ENCODE measurements around the gene PTPRT. TPM values are rescaled to one million over a fixed set of nuclear protein-coding genes. Genes with fewer than 3 reads are reported as not detected.

PTPRT gene
- total and polyA plus RNA-seq, 2 experiments from 2014 or later: not detected

DNA sequence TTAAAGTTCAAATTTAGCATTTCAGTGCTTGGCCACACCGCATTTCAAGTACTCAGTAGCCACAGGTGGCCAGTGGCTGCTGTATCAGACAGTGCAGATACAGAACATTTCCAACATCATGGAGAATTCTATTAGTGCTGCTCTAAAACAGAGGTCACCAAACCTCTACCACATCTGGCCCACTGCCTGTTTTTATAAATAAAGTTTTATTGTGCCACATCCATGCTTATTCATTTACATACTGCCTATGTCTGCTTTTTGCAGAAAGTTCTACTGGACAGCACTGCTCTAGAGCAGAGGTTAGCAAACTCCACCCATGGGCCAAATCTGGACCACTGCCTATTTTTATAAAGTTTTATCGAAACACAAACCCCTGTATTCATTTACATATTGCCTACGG is 3.7 kb upstream of the PTPRT start:
- ATAC-seq (no peak), DNase-seq (ENCODE audit: low spot score) (no peak)
- Histone ChIP-seq H4K20me1 (replicated peaks; ENCODE audit: insufficient read depth) (no peaks in the 10 kb centered on the region), H3K79me2 (replicated peaks; ENCODE audit: insufficient read depth) (no peaks in the 10 kb centered on the region), H3K36me3 (ENCODE audit: insufficient read depth) (no peaks in the 10 kb centered on the region), H3K4me1 (ENCODE audit: insufficient read depth) (no peaks in the 10 kb centered on the region), H3K27ac (ENCODE audit: low read depth) (no peak overlapping the region), H3K9me2 (ENCODE audit: insufficient read depth) (no peaks in the 10 kb centered on the region), H2AFZ (no peak overlapping the region), H3F3A (replicated peaks; ENCODE audit: low read depth) (no peaks in the 10 kb centered on the region), H3K4me2 (no peak overlapping the region), H3K4me3 (no peak overlapping the region), H3K27me3 (ENCODE audit: insufficient read depth) (peaks cover 35% of the 10 kb centered on the region)
- peaks cover 2% of the 10 kb centered on the region; the same call in 2 of the 3 replicates for H3K4me1 Mint-ChIP-seq
- H3K27me3 Mint-ChIP-seq (ENCODE audit: insufficient read depth, low read depth, poor library complexity): peaks cover 14% of the 10 kb centered on the region
- TF ChIP-seq EZH2phosphoT487 (IDR thresholded peaks at IDR 0.05; ENCODE audit: unreplicated experiment): no peak
- no peak for TF ChIP-seq NANOG (IDR thresholded peaks at IDR 0.05; ENCODE audit: borderline replicate concordance)
- H3K27ac Mint-ChIP-seq: no peak overlapping the region
- H3K4me3 Mint-ChIP-seq: no peak overlapping the region
- peaks cover 85% of the 10 kb centered on the region for H3K9me3 Mint-ChIP-seq
- peaks cover 19% of the 10 kb centered on the region; the same call in 2 of the 3 replicates for H3K36me3 Mint-ChIP-seq (ENCODE audit: low read depth)

DNA sequence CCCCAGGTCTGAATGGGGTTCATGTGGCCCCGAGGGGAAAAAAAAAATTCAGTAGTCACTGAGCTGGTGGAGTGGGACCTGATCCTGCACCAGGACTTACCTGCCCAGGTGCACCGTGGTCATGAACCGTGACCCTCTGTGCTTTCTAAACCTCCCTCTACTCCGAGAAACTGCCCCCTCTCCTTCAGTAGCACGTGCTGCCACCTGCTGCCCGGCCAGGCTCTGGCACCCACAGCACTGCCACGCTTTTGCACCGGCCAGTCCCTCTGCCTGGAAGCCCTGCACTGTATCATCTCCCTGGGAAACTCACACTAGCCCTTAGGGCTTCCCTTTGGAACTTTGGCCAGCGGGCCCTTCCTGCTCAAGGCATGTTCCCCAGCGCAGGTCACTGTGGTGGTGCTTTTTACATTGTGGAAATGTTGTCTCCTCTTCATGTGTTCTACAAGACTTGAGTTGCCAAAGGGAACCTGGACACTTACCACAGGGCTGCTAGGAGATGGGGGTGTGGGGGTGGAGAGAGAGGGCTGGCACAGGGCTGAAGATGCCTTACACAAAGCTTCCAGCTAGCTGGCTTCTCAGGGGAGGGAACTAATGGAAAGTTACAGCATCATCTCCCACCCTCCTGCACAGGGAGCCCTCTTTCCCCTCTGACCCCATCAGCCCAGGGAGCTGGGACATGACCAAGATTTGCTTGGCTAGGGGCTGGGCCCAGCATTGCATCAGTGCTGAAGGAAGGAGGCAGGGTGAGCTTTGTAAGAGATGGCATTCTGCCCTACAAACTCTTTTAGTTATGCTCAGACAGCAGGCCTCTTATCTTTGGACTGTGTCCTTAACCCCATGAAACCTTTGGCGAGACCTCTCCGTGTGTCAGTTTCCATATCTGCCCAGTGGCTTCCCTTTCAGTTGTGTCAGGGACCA is 2.5 kb upstream of the PTPRT start:
- no peak overlapping the region for H2AFZ ChIP-seq
- H3K36me3 ChIP-seq (ENCODE audit: insufficient read depth): no peaks in the 10 kb centered on the region
- H3F3A ChIP-seq (replicated peaks; ENCODE audit: low read depth): no peaks in the 10 kb centered on the region
- peaks cover 41% of the 10 kb centered on the region for H3K27me3 ChIP-seq (ENCODE audit: insufficient read depth)
- H3K4me3 ChIP-seq: no peak overlapping the region
- no peaks in the 10 kb centered on the region for H3K4me1 ChIP-seq (ENCODE audit: insufficient read depth)
- no peak overlapping the region for H3K4me2 ChIP-seq
- ATAC-seq (peak; percentile 67), DNase-seq (ENCODE audit: low spot score) (peak; percentile 43)
- Mint-ChIP-seq H3K9me3 (peaks cover 87% of the 10 kb centered on the region), H3K36me3 (ENCODE audit: low read depth) (peaks cover 20% of the 10 kb centered on the region; the same call in 2 of the 3 replicates), H3K4me3 (no peak overlapping the region), H3K4me1 (no peaks in the 10 kb centered on the region; the same call in 2 of the 3 replicates), H3K27ac (no peak overlapping the region), H3K27me3 (ENCODE audit: insufficient read depth, low read depth, poor library complexity) (peaks cover 22% of the 10 kb centered on the region)
- TF ChIP-seq, protein P1, sequence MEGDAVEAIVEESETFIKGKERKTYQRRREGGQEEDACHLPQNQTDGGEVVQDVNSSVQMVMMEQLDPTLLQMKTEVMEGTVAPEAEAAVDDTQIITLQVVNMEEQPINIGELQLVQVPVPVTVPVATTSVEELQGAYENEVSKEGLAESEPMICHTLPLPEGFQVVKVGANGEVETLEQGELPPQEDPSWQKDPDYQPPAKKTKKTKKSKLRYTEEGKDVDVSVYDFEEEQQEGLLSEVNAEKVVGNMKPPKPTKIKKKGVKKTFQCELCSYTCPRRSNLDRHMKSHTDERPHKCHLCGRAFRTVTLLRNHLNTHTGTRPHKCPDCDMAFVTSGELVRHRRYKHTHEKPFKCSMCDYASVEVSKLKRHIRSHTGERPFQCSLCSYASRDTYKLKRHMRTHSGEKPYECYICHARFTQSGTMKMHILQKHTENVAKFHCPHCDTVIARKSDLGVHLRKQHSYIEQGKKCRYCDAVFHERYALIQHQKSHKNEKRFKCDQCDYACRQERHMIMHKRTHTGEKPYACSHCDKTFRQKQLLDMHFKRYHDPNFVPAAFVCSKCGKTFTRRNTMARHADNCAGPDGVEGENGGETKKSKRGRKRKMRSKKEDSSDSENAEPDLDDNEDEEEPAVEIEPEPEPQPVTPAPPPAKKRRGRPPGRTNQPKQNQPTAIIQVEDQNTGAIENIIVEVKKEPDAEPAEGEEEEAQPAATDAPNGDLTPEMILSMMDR (conservative IDR thresholded peaks at IDR 0.05; ENCODE audit: low read depth in 2 of 2): peak; percentile 37 to 56
- TF ChIP-seq STAT1 (IDR thresholded peaks at IDR 0.05; ENCODE audit: unreplicated experiment): no peak
- H3K9me2 ChIP-seq (ENCODE audit: insufficient read depth): no peaks in the 10 kb centered on the region
- no peak overlapping the region for H3K27ac ChIP-seq (ENCODE audit: low read depth)
- H3K79me2 ChIP-seq (replicated peaks; ENCODE audit: insufficient read depth): no peaks in the 10 kb centered on the region
- no peaks in the 10 kb centered on the region for H4K20me1 ChIP-seq (replicated peaks; ENCODE audit: insufficient read depth)

GRCh38 chr20:43191143-43191542 is 1.4 kb upstream of the PTPRT start:
- no peak overlapping the region for H3K4me3 Mint-ChIP-seq
- Histone ChIP-seq H3K27me3 (ENCODE audit: insufficient read depth) (peaks cover 41% of the 10 kb centered on the region), H3K4me1 (ENCODE audit: insufficient read depth) (no peaks in the 10 kb centered on the region)

More at GRCh38 chr20:43191143-43191542, 1.4 kb upstream of the PTPRT start:
- TF ChIP-seq POLR2AphosphoS5 (IDR thresholded peaks at IDR 0.05; ENCODE audit: low read depth) (no peak), NANOG (IDR thresholded peaks at IDR 0.05; ENCODE audit: borderline replicate concordance) (no peak), ZNF114 (CRISPR knock-in tag; IDR thresholded peaks at IDR 0.05) (no peak), EZH2 (IDR thresholded peaks at IDR 0.05; ENCODE audit: low read depth, unreplicated experiment) (no peak), ETS1 (IDR thresholded peaks at IDR 0.05) (no peak)
- TF ChIP-seq, protein P2, sequence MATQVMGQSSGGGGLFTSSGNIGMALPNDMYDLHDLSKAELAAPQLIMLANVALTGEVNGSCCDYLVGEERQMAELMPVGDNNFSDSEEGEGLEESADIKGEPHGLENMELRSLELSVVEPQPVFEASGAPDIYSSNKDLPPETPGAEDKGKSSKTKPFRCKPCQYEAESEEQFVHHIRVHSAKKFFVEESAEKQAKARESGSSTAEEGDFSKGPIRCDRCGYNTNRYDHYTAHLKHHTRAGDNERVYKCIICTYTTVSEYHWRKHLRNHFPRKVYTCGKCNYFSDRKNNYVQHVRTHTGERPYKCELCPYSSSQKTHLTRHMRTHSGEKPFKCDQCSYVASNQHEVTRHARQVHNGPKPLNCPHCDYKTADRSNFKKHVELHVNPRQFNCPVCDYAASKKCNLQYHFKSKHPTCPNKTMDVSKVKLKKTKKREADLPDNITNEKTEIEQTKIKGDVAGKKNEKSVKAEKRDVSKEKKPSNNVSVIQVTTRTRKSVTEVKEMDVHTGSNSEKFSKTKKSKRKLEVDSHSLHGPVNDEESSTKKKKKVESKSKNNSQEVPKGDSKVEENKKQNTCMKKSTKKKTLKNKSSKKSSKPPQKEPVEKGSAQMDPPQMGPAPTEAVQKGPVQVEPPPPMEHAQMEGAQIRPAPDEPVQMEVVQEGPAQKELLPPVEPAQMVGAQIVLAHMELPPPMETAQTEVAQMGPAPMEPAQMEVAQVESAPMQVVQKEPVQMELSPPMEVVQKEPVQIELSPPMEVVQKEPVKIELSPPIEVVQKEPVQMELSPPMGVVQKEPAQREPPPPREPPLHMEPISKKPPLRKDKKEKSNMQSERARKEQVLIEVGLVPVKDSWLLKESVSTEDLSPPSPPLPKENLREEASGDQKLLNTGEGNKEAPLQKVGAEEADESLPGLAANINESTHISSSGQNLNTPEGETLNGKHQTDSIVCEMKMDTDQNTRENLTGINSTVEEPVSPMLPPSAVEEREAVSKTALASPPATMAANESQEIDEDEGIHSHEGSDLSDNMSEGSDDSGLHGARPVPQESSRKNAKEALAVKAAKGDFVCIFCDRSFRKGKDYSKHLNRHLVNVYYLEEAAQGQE (IDR thresholded peaks at IDR 0.05; ENCODE audit: unreplicated experiment): no peak
- TF ChIP-seq, protein P1 (conservative IDR thresholded peaks at IDR 0.05; ENCODE audit: low read depth in 2 of 2): no peak
- no peak overlapping the region for H3K4me3 ChIP-seq
- peaks cover 14% of the 10 kb centered on the region; the same call in 2 of the 3 replicates for H3K36me3 Mint-ChIP-seq (ENCODE audit: low read depth)
- no peak for DNase-seq (ENCODE audit: low spot score)
- no peak overlapping the region for H3K27ac ChIP-seq (ENCODE audit: low read depth)
- no peaks in the 10 kb centered on the region for H3K79me2 ChIP-seq (replicated peaks; ENCODE audit: insufficient read depth)
- H3K9me2 ChIP-seq (ENCODE audit: insufficient read depth): no peaks in the 10 kb centered on the region
- peaks cover 22% of the 10 kb centered on the region for H3K27me3 Mint-ChIP-seq (ENCODE audit: insufficient read depth, low read depth, poor library complexity)
- H3K4me1 Mint-ChIP-seq: no peaks in the 10 kb centered on the region; the same call in 2 of the 3 replicates
- no peak overlapping the region for H3K27ac Mint-ChIP-seq
- no peak for ATAC-seq
- H3K9me3 Mint-ChIP-seq: peaks cover 86% of the 10 kb centered on the region
- no peaks in the 10 kb centered on the region for H4K20me1 ChIP-seq (replicated peaks; ENCODE audit: insufficient read depth)
- no peaks in the 10 kb centered on the region for H3K36me3 ChIP-seq (ENCODE audit: insufficient read depth)
- H3F3A ChIP-seq (replicated peaks; ENCODE audit: low read depth): no peaks in the 10 kb centered on the region
- H3K4me2 ChIP-seq: no peak overlapping the region
- H2AFZ ChIP-seq: no peak overlapping the region
